Measurements from ENCODE around the gene NCOA5. TPM values are rescaled to one million over a fixed set of nuclear protein-coding genes. Genes with fewer than 3 reads are reported as not detected.

The NCOA5 gene
- total and polyA plus RNA-seq, 2 donors from 2014 or later: 15.4 to 28.3 TPM

DNA sequence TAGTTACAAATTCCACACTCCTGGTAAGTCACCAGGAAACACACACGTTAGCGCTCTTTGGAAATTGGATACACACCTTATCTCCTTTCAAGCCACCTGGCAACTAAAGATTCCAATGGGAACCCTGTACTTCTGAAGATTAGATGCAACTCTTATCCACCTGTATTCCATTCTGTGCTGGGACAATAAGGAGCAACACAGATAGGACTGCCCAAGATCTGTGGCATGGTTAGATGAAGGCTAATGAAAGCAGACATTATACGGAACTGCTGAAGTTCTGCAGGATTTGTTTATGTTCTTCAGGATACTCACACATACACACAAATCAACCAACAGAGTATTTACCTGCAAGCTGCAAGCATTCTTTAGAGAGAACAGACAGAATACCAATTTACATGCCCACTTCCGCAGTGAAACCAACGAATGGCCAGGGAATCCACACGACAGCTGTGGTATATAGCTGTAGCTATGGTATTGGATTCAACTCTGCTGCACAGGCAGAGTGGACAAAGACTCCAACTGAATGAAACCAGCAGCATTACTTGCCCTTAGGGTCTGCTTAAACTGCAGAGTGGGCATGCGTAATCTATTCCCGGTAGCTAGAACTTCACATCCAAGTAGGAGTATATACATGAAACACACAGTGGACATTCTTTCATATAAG lies 12.0 kb downstream of the NCOA5 start:
- TF ChIP-seq, protein P1, sequence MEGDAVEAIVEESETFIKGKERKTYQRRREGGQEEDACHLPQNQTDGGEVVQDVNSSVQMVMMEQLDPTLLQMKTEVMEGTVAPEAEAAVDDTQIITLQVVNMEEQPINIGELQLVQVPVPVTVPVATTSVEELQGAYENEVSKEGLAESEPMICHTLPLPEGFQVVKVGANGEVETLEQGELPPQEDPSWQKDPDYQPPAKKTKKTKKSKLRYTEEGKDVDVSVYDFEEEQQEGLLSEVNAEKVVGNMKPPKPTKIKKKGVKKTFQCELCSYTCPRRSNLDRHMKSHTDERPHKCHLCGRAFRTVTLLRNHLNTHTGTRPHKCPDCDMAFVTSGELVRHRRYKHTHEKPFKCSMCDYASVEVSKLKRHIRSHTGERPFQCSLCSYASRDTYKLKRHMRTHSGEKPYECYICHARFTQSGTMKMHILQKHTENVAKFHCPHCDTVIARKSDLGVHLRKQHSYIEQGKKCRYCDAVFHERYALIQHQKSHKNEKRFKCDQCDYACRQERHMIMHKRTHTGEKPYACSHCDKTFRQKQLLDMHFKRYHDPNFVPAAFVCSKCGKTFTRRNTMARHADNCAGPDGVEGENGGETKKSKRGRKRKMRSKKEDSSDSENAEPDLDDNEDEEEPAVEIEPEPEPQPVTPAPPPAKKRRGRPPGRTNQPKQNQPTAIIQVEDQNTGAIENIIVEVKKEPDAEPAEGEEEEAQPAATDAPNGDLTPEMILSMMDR (IDR thresholded peaks at IDR 0.05; ENCODE audit: borderline replicate concordance, extremely low read depth, insufficient read depth): no peak
- H3K9ac ChIP-seq (ENCODE audit: low read length in 3 of 3): no peak overlapping the region
- H3K4me3 ChIP-seq (ENCODE audit: low read length in 3 of 3): no peak overlapping the region
- no peaks in the 10 kb centered on the region for H3K9me3 ChIP-seq (ENCODE audit: control insufficient read depth in 2 of 3, insufficient read depth in 1 of 3, low read length in 3 of 3)
- H3K27me3 ChIP-seq (ENCODE audit: control insufficient read depth, insufficient read depth, low read length): no peaks in the 10 kb centered on the region
- FAIRE-seq: no peak
- peaks cover 8 to 30% (median 28%) of the 10 kb centered on the region in 3 donors for H3K36me3 ChIP-seq (ENCODE audit: control insufficient read depth in 2 of 3, insufficient read depth in 3 of 3, low read length in 3 of 3)
- no peak for DNase-seq
- intact Hi-C loops (cut with DNase I): no loop called here
- H3K4me1 ChIP-seq (ENCODE audit: control insufficient read depth in 2 of 3, insufficient read depth in 2 of 3, low read depth in 1 of 3, low read length in 3 of 3): no peaks in the 10 kb centered on the region
- H3K27ac ChIP-seq (ENCODE audit: low read depth in 2 of 2, low read length in 2 of 2): no peak overlapping the region

DNA sequence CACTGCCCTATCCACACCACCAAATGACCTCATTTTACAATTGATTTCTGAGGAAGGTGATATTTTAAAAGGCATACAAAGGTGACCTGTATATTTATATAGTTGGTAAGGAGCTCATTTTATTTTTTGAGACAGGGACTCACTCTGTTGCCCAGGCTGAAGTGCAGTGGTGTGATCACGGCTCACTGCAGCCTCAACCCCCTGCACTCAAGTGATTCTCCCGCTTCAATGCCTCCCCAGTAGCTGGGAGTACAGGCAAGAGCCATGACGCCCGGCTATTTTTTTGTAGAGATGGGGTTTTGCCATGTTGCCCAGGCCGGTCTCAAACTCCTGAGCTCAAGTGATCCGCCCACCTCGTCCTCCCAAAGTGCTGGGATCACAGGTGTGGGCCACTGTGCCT lies 13.0 kb downstream of the NCOA5 start:
- intact Hi-C loops (cut with DNase I): no loop called here
- Histone ChIP-seq H3K4me3 (ENCODE audit: low read length in 3 of 3) (no peak overlapping the region), H3K4me1 (ENCODE audit: control insufficient read depth in 2 of 3, insufficient read depth in 2 of 3, low read depth in 1 of 3, low read length in 3 of 3) (no peaks in the 10 kb centered on the region), H3K27ac (ENCODE audit: low read depth in 2 of 2, low read length in 2 of 2) (no peak overlapping the region), H3K9ac (ENCODE audit: low read length in 3 of 3) (no peak overlapping the region), H3K9me3 (ENCODE audit: control insufficient read depth in 2 of 3, insufficient read depth in 1 of 3, low read length in 3 of 3) (no peaks in the 10 kb centered on the region), H3K27me3 (ENCODE audit: control insufficient read depth, insufficient read depth, low read length) (no peaks in the 10 kb centered on the region), H3K36me3 (ENCODE audit: control insufficient read depth in 2 of 3, insufficient read depth in 3 of 3, low read length in 3 of 3) (peaks cover 8 to 30% (median 28%) of the 10 kb centered on the region in 3 donors)
- FAIRE-seq (no peak), DNase-seq (no peak)
- TF ChIP-seq, protein P1 (IDR thresholded peaks at IDR 0.05; ENCODE audit: borderline replicate concordance, extremely low read depth, insufficient read depth): no peak

DNA sequence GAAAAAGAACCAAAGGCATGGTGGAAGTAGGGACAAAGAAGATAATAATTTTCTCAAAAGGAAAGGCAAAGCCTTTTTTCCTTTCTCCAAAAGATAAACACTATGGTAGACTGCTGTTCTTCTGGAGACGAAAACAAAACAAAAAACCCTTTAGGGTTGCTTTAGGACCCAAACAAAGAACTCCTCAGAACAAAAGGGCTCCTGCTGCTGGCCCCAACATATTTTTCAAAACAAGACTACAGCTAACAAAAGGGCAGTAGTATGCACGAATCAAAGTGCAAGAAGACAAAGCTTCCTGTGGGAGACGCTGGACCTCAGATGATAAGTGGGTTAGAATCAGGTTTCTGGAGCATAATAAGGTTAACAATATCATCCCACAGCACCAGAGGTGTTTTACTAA lies 15.8 kb downstream of the NCOA5 start:
- DNase-seq (no peak), FAIRE-seq (no peak)
- no peaks in the 10 kb centered on the region for H3K27me3 ChIP-seq (ENCODE audit: control insufficient read depth, insufficient read depth, low read length)
- no peak overlapping the region for H3K4me3 ChIP-seq (ENCODE audit: low read length in 3 of 3)
- H3K9ac ChIP-seq (ENCODE audit: low read length in 3 of 3): no peak overlapping the region
- H3K9me3 ChIP-seq (ENCODE audit: control insufficient read depth in 2 of 3, insufficient read depth in 1 of 3, low read length in 3 of 3): no peaks in the 10 kb centered on the region
- no peaks in the 10 kb centered on the region for H3K4me1 ChIP-seq (ENCODE audit: control insufficient read depth in 2 of 3, insufficient read depth in 2 of 3, low read depth in 1 of 3, low read length in 3 of 3)
- H3K27ac ChIP-seq (ENCODE audit: low read depth in 2 of 2, low read length in 2 of 2): no peak overlapping the region
- peaks cover 8 to 37% (median 32%) of the 10 kb centered on the region in 3 donors for H3K36me3 ChIP-seq (ENCODE audit: control insufficient read depth in 2 of 3, insufficient read depth in 3 of 3, low read length in 3 of 3)
- TF ChIP-seq, protein P1 (IDR thresholded peaks at IDR 0.05; ENCODE audit: borderline replicate concordance, extremely low read depth, insufficient read depth): no peak
- intact Hi-C loops (cut with DNase I): no loop called here

DNA sequence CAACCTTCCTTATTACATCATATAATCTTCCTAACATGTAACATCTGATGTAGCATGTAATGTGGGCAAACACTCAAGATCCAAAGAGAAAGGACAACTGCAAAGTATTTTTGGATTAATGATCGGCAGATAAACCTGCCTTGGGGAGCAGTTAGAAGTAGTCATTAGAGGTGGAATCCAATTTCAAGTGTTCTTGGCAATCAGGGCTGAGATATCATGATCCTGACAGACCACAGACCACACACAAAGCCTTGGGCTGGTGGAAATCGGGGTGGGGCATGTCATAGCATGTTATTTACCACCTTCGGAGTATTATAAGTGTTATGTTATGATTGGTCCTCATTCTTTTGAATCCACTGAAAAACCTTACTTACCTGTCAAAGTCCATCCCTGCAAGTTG lies 16.3 kb downstream of the NCOA5 start:
- Histone ChIP-seq H3K4me1 (ENCODE audit: control insufficient read depth in 2 of 3, insufficient read depth in 2 of 3, low read depth in 1 of 3, low read length in 3 of 3) (no peaks in the 10 kb centered on the region), H3K9me3 (ENCODE audit: control insufficient read depth in 2 of 3, insufficient read depth in 1 of 3, low read length in 3 of 3) (no peaks in the 10 kb centered on the region), H3K36me3 (ENCODE audit: control insufficient read depth in 2 of 3, insufficient read depth in 3 of 3, low read length in 3 of 3) (peaks cover 8 to 35% (median 29%) of the 10 kb centered on the region in 3 donors), H3K4me3 (ENCODE audit: low read length in 3 of 3) (no peak overlapping the region), H3K27ac (ENCODE audit: low read depth in 2 of 2, low read length in 2 of 2) (no peak overlapping the region), H3K9ac (ENCODE audit: low read length in 3 of 3) (no peak overlapping the region), H3K27me3 (ENCODE audit: control insufficient read depth, insufficient read depth, low read length) (no peaks in the 10 kb centered on the region)
- FAIRE-seq: no peak
- intact Hi-C loops (cut with DNase I): no loop called here
- DNase-seq: no peak
- TF ChIP-seq, protein P1 (IDR thresholded peaks at IDR 0.05; ENCODE audit: borderline replicate concordance, extremely low read depth, insufficient read depth): no peak

All from kidney (tissue), 14 donors.